Endothelial cell of umbilical vein (primary cell): ENCODE measurements around the gene DGLUCY. TPM values are rescaled to one million over a fixed set of nuclear protein-coding genes. Genes with fewer than 3 reads are reported as not detected.

ENCODE experiments used
- BruUV-seq: library from RNA; stranded (reverse); fragments of 400-500 nt; replicated peaks from 2 replicates; lab custom pipeline; 2021; lab: Mats Ljungman, UMichigan
- CTCF ChIA-PET: fragments of 300-600, 350-600 bp; sonication (Branson Sonifier 250); formaldehyde crosslinking; loops from one replicate; lab custom pipeline; 2021; ENCODE audit warnings: antibody characterized with exemption, inconsistent platforms; lab: Charles Lee
- POLR2A ChIA-PET: fragments of 300-600, 350-600 bp; sonication (Branson Sonifier 250); formaldehyde crosslinking; loops from one replicate; lab custom pipeline; 2021; ENCODE audit warnings: antibody characterized with exemption, inconsistent platforms; lab: Charles Lee
- DNase-seq: peaks from one replicate; pipeline ENCODE4 v3.0.0-alpha.2; 2011; ENCODE audit warnings: low read depth, low spot score
- FAIRE-seq: peaks from 2 replicates; lab custom pipeline; 2011; peaks lifted over from hg19 to GRCh38; lab: Jason Lieb, UNC
- H2AFZ ChIP-seq: 2 replicates; pipeline ENCODE4 v1.6.0; 2012; ENCODE audit warnings: low read depth, low read length, control low read depth, inconsistent platforms
- H3K27ac ChIP-seq: 2 replicates; pipeline ENCODE4 v1.5.1; 2011; ENCODE audit warnings: low read depth, mild to moderate bottlenecking, control low read depth, low read length, moderate library complexity; ENCODE audit not compliant: insufficient read depth
- H3K27me3 ChIP-seq, 2 experiments: 2 replicates each; pipeline versions ENCODE4 v1.6.0 to v1.6.1; 2011; ENCODE audit warnings: low read length in 2 of 2, mixed read lengths in 1 of 2; ENCODE audit not compliant: control insufficient read depth in 2 of 2, insufficient read depth in 2 of 2
- H3K36me3 ChIP-seq, 2 experiments: 2 replicates in 1 of 2; 3 replicates in 1 of 2; pipeline ENCODE4 v1.5.1; 2011; ENCODE audit warnings: low read length in 2 of 2, mild to moderate bottlenecking in 1 of 2, moderate library complexity in 1 of 2; ENCODE audit not compliant: control insufficient read depth in 2 of 2, insufficient read depth in 2 of 2; ENCODE audit errors: extremely low read depth in 1 of 2
- H3K4me1 ChIP-seq: 3 replicates; pipeline ENCODE4 v1.5.1; 2011; ENCODE audit warnings: mild to moderate bottlenecking, low read length; ENCODE audit not compliant: control insufficient read depth, insufficient read depth; ENCODE audit errors: extremely low read depth
- H3K4me2 ChIP-seq: 2 replicates; pipeline ENCODE4 v1.6.1; 2011; ENCODE audit warnings: low read length, control low read depth, mixed read lengths; ENCODE audit not compliant: insufficient read depth
- H3K4me3 ChIP-seq, 3 experiments: fragments of 200-600 bp in 1 of 3; sonication (generic), shearing (Covaris generic) in 1 of 3; replicated peaks in 1 of 3; 2 replicates each; pipeline ENCODE4 v1.5.1; 2011 to 2016; ENCODE audit warnings: control low read depth in 3 of 3, low read length in 3 of 3, mild to moderate bottlenecking in 2 of 3, inconsistent platforms in 1 of 3, low read depth in 1 of 3, moderate library complexity in 1 of 3; ENCODE audit not compliant: insufficient read depth in 1 of 3
- H3K79me2 ChIP-seq: 2 replicates; pipeline ENCODE4 v1.6.0; 2012; ENCODE audit warnings: low read length, inconsistent platforms; ENCODE audit not compliant: control insufficient read depth, insufficient read depth
- H3K9ac ChIP-seq: replicated peaks from 2 replicates; pipeline ENCODE3; 2011; ENCODE audit warnings: low read length, control low read depth; ENCODE audit not compliant: insufficient read depth; ENCODE audit errors: extremely low read depth
- H3K9me1 ChIP-seq: replicated peaks from 3 replicates; pipeline ENCODE4 v1.6.0; 2011; ENCODE audit warnings: mild to moderate bottlenecking, low read length; ENCODE audit not compliant: control insufficient read depth, insufficient read depth; ENCODE audit errors: extremely low read depth
- H3K9me3 ChIP-seq: replicated peaks from 2 replicates; pipeline ENCODE4 v1.5.1; 2012; ENCODE audit warnings: low read length, inconsistent platforms; ENCODE audit not compliant: control insufficient read depth, insufficient read depth
- H4K20me1 ChIP-seq: replicated peaks from 2 replicates; pipeline ENCODE3; 2011; ENCODE audit warnings: mild to moderate bottlenecking, low read length; ENCODE audit not compliant: control insufficient read depth, insufficient read depth; ENCODE audit errors: extremely low read depth
- EZH2 ChIP-seq: IDR thresholded peaks from 2 replicates; pipeline ENCODE4 v1.6.1; 2012; ENCODE audit warnings: borderline replicate concordance, low read depth, mild to moderate bottlenecking, moderate library complexity, low read length, inconsistent platforms; ENCODE audit not compliant: severe bottlenecking
- FOS ChIP-seq: IDR thresholded peaks from 2 replicates; pipeline ENCODE4 v1.6.1; 2011; ENCODE audit warnings: mild to moderate bottlenecking, low read length, moderate library complexity, borderline replicate concordance; ENCODE audit not compliant: insufficient read depth
- GATA2 ChIP-seq: IDR thresholded peaks from 2 replicates; pipeline ENCODE4 v1.7.0; 2011; ENCODE audit warnings: low read depth, mild to moderate bottlenecking, moderate library complexity, mixed read lengths, low read length; ENCODE audit not compliant: insufficient read length, insufficient read depth
- JUN ChIP-seq: IDR thresholded peaks from 2 replicates; pipeline ENCODE4 v1.6.1; 2011; ENCODE audit warnings: borderline replicate concordance, low read depth; ENCODE audit not compliant: insufficient read length, insufficient read depth
- MYC ChIP-seq: IDR thresholded peaks from one replicate; pipeline ENCODE4 v1.6.1; 2011; ENCODE audit warnings: mild to moderate bottlenecking, low read depth, low read length
- POLR2A ChIP-seq: IDR thresholded peaks from 2 replicates; pipeline ENCODE4 v1.6.1; 2012; ENCODE audit warnings: low read depth, mild to moderate bottlenecking, control low read depth, low read length
- POLR2AphosphoS5 ChIP-seq: IDR thresholded peaks from 2 replicates; pipeline ENCODE4 v1.6.1; 2012; ENCODE audit warnings: low read depth, mild to moderate bottlenecking, control low read depth, low read length, moderate library complexity; ENCODE audit not compliant: insufficient read depth
- dilution Hi-C: fragments of 300-500 bp; cut with MboI; formaldehyde crosslinking; loops from one replicate; pipeline ENCODE4 v1.15.0; 2019; ENCODE audit warnings: low sequenced_read_pairs; ENCODE audit not compliant: extremely low pct_ligation_motif_present
- intact Hi-C: fragments of 100-400 bp; cut with micrococcal nuclease; formaldehyde crosslinking; loops from one replicate; pipeline ENCODE4 v1.10.0; 2022
- polyA plus RNA-seq, 4 experiments: library from polyadenylated mRNA; depleted of rRNA in 3 of 4; stranded (reverse) in 3 of 4; unstranded in 1 of 4; fragments of >200 nt; gene quantifications; 2 replicates each; pipeline versions ENCODE4 v1.2.1 to v1.2.3, GENCODE V29; 2011 to 2012; ENCODE audit warnings: missing spikeins in 1 of 4
- total RNA-seq: library from RNA; stranded (reverse); gene quantifications from 2 replicates; pipeline ENCODE4 v1.2.3, GENCODE V29; 2021
- TF ChIP-seq, protein P1 (sequence below), 2 donors: IDR thresholded peaks; 1 replicate in 1 of 2; 2 replicates in 1 of 2; pipeline ENCODE4 v1.5.1; 2011; ENCODE audit warnings: low read length in 2 of 2, mild to moderate bottlenecking in 2 of 2, moderate library complexity in 2 of 2, control low read depth in 1 of 2, inconsistent platforms in 1 of 2, low read depth in 1 of 2; ENCODE audit not compliant: insufficient read depth in 1 of 2; ENCODE audit errors: extremely low read depth in 1 of 2
- TF ChIP-seq, protein P2 (sequence below): IDR thresholded peaks from 2 replicates; pipeline ENCODE4 v1.6.1; 2011; ENCODE audit not compliant: insufficient read depth, insufficient read length

Gene DGLUCY
- total and polyA plus RNA-seq, 2 donors (not counting 3 experiments of a cell fraction or from before 2014, with no cell fraction given), result 40.9 to 65.6 TPM

DNA sequence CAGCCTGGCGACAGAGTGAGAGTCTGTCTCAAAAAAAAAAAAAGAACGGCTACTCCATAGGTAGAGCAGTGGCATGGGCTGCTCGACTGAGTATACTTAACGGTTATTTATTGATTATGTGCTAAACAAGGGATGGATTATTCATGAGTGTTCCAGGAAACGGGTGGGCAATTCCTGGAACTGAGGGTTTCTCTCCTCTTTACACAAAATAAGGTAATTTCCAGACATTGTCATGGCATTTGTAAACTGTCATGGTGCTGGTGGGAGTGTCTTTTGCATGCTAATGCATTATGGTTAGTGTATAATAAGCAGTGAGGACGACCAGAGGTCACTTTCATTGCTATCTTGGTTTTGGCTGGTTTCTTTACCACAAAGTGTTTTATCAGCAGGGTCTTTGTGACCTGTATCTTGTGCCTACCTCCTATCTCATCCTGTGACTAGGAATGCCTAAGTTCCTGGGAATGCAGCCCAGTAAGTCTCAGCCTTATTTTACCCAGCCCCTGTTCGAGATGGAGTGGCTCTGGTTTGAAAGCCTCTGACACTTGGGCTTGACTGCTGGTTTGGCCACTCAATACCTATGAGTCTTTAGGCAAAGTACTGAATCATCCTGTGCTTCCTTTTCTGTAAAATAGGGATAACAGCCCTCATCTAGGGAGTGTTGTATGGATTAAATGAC is 3.2 kb downstream of the DGLUCY start:
- H3K27me3 ChIP-seq, result no peaks in the 10 kb centered on the region
- POLR2A ChIA-PET, result no interaction called here
- no peak for FAIRE-seq
- no peaks in the 10 kb centered on the region for H3K9me1 ChIP-seq
- H3K79me2 ChIP-seq, result peaks cover 16% of the 10 kb centered on the region
- dilution Hi-C loops (no loop called here), intact Hi-C loops (no loop called here)
- H3K4me2 ChIP-seq, result no peak overlapping the region
- H3K4me3 ChIP-seq, result no peak overlapping the region
- H3K36me3 ChIP-seq, result peaks cover 0 to 4% of the 10 kb centered on the region in 2 experiments
- H2AFZ ChIP-seq, result no peak overlapping the region
- H3K9ac ChIP-seq, result no peak overlapping the region
- H3K9me3 ChIP-seq, result no peaks in the 10 kb centered on the region
- DNase-seq, result no peak
- TF ChIP-seq POLR2A (no peak), GATA2 (no peak), POLR2AphosphoS5 (no peak), FOS (no peak), JUN (no peak), EZH2 (no peak), MYC (no peak)
- TF ChIP-seq, protein P1, sequence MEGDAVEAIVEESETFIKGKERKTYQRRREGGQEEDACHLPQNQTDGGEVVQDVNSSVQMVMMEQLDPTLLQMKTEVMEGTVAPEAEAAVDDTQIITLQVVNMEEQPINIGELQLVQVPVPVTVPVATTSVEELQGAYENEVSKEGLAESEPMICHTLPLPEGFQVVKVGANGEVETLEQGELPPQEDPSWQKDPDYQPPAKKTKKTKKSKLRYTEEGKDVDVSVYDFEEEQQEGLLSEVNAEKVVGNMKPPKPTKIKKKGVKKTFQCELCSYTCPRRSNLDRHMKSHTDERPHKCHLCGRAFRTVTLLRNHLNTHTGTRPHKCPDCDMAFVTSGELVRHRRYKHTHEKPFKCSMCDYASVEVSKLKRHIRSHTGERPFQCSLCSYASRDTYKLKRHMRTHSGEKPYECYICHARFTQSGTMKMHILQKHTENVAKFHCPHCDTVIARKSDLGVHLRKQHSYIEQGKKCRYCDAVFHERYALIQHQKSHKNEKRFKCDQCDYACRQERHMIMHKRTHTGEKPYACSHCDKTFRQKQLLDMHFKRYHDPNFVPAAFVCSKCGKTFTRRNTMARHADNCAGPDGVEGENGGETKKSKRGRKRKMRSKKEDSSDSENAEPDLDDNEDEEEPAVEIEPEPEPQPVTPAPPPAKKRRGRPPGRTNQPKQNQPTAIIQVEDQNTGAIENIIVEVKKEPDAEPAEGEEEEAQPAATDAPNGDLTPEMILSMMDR (IDR thresholded peaks at IDR 0.05; ENCODE audit: extremely low read depth in 1 of 2, insufficient read depth in 1 of 2, low read depth in 1 of 2, low read length in 2 of 2), result no peak
- TF ChIP-seq, protein P2, sequence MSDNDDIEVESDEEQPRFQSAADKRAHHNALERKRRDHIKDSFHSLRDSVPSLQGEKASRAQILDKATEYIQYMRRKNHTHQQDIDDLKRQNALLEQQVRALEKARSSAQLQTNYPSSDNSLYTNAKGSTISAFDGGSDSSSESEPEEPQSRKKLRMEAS, result no peak
- no TSS peak for BruUV-seq
- peaks cover 30% of the 10 kb centered on the region for H3K4me1 ChIP-seq
- CTCF ChIA-PET, result interaction anchor here (3.4 kb wide), 1 partner anchor 22 kb away, joined by 26 read pairs; no protein-coding TSS in a partner anchor
- no peak overlapping the region for H3K27ac ChIP-seq
- H4K20me1 ChIP-seq, result no peaks in the 10 kb centered on the region
